Measurements from ENCODE around the gene UBXN11.
A peak's percentile ranks its signal among the peaks of the same experiment; 100 is the strongest.

The UBXN11 gene

DNA sequence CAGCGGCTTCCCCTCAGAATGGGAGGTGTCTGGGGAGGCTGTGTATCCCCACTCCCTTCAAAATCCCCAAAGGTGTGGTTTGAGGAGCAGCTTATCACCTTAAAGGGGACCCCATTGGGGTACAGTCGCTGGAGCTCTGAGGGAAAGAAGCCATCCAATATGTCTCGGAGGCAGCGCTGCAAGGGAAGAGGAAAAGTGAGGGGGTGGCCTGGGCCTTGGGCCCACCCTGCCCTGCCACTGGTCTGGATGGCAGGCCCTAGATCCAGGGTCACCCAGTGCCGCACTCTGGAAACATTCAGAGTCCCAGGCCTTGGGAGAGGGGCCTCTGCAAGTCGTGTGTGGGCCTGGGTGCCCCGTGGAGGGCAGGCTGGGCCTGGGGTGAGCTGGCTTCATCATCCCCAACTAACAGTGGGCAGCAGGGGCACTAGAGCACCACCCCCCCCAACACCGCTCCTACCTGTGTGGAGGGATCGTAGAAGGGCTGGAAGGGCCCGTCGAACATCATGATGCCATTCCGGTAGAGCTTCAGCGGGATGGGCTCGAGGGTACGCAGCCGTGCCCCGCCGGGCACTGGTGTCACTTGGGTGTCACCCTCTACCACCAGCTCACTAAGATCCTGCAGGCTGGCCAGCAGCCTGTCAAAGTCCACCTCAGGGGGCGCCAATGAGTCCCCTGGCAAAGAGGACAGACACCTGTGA is 20.9 kb downstream of the UBXN11 start:
- H3K9ac ChIP-seq (ENCODE audit: low read length) = no peak overlapping the region
- peaks cover 3% of the 10 kb centered on the region for H3K36me3 ChIP-seq (ENCODE audit: control insufficient read depth, insufficient read depth, low read length)
- H3K27ac ChIP-seq (ENCODE audit: low read depth, low read length) = no peak overlapping the region

DNA sequence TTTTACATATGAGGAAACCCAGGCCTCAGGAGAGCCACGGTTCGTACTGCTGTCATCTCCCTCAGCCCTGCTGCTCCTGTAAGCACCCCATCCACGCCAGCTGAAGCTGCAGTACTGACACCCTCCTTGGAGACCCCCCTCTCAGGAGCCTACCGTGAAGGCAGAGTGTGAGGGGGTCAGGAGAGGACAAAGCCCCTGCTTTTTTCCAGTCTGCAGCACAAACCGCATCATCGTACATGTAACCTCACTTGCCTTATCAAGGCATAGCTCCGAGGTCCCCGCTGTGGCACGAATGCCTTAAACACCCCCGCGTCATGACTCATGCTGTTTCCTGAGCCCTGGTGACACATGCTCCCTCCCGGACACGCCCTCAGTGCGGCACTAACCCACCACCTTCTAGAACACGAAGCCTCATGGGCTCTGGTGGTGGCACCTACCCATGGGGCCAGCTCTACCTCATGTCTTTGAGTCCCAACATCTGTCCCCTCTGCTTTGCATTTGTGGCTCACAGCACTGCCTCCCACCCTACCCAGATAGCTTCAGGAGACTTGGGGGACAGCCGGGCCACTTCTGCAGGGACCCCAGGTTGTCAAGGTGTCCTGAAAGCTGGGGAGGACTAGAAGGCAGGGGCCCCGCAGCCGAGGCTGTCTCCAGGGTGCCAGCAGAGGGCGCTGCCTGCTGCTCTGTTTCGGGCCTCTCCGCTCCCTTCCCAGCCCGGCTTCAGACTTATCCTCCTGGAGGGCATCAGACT is 21.7 kb downstream of the UBXN11 start:
- Histone ChIP-seq H3K9ac (ENCODE audit: low read length) (no peak overlapping the region), H3K27me3 (ENCODE audit: control insufficient read depth, insufficient read depth, low read length) (no peaks in the 10 kb centered on the region), H3K4me1 (ENCODE audit: control insufficient read depth, insufficient read depth, low read length) (no peaks in the 10 kb centered on the region), H3K4me3 (ENCODE audit: low read length) (no peak overlapping the region), H3K36me3 (ENCODE audit: control insufficient read depth, insufficient read depth, low read length) (peaks cover 3% of the 10 kb centered on the region), H3K27ac (ENCODE audit: low read depth, low read length) (no peak overlapping the region)

More for the DNA sequence above, 20.9 kb downstream of the UBXN11 start:
- no peak overlapping the region for H3K4me3 ChIP-seq (ENCODE audit: low read length)
- no peaks in the 10 kb centered on the region for H3K4me1 ChIP-seq (ENCODE audit: control insufficient read depth, insufficient read depth, low read length)
- H3K27me3 ChIP-seq (ENCODE audit: control insufficient read depth, insufficient read depth, low read length) = no peaks in the 10 kb centered on the region

DNA sequence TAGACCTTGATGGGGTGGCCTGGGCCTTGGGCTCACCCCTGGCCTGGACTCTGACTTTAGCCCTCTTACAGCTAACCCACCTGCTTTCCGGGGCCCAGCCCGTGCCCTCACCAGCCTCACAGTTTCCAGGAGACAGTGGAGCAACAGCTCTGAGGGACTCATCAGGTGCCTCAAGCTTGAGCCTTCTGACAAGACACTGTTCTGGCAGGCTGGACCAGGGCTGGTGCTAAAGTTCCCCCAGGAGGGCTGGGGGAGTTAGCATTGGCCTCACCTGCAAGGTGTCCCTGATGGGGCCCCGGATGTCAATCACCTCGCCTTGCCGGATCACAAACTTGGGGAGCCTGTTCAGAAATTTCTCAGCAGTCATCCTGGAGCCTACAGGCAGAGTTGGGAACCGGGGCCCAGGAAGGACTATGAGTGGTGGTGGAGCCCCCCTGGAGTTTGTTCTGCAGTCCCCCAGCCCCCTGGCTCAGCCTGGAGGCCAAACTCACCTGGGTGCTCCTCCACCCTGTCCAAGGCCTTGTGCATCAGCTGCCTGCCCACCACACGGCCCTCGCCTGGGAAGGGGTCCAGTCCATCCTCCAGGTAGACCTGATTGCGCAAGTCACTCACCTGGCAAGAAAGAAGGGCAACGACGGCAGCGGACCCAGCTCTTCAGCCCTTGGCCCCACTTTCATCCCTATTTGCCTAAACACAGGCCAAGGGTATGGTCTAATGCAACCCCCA is 22.4 kb downstream of the UBXN11 start:
- no peak overlapping the region for H3K4me3 ChIP-seq (ENCODE audit: low read length)
- peaks cover 5% of the 10 kb centered on the region for H3K4me1 ChIP-seq (ENCODE audit: control insufficient read depth, insufficient read depth, low read length)
- H3K27me3 ChIP-seq (ENCODE audit: control insufficient read depth, insufficient read depth, low read length) = no peaks in the 10 kb centered on the region
- no peak overlapping the region for H3K9ac ChIP-seq (ENCODE audit: low read length)
- H3K27ac ChIP-seq (ENCODE audit: low read depth, low read length) = no peak overlapping the region
- peaks cover 3% of the 10 kb centered on the region for H3K36me3 ChIP-seq (ENCODE audit: control insufficient read depth, insufficient read depth, low read length)

DNA sequence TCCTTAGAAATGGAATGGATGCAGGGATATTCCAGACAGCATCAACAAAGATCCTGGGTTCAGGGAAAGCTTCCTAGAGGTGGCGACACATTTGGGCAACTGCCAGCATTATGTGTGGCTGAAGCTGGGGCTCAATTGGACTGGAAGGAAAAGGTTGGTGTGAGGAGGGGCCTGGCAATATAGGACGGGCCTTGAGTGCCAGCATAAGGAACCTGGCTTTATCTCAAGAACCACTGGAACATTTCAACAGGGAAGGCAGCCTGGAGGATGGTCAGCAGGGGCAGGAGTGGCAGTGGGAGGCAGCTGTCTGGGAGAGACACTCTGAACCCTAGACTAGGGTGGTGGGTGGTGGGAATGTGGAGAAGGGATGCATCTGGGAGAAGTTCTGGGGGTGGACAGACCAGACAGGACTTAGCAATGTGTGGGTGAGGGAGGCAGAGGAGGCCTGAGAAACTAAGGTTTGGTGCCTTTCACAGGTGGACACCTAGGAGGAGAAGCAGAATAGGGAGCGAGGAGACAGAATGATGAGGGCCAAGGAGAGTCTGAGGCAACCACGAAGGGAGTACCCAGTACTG is 23.1 kb downstream of the UBXN11 start:
- Histone ChIP-seq H3K4me3 (ENCODE audit: low read length) (no peak overlapping the region), H3K9ac (ENCODE audit: low read length) (no peak overlapping the region), H3K27ac (ENCODE audit: low read depth, low read length) (no peak overlapping the region), H3K4me1 (ENCODE audit: control insufficient read depth, insufficient read depth, low read length) (peaks cover 7% of the 10 kb centered on the region), H3K27me3 (ENCODE audit: control insufficient read depth, insufficient read depth, low read length) (no peaks in the 10 kb centered on the region), H3K36me3 (ENCODE audit: control insufficient read depth, insufficient read depth, low read length) (peaks cover 3% of the 10 kb centered on the region)

DNA sequence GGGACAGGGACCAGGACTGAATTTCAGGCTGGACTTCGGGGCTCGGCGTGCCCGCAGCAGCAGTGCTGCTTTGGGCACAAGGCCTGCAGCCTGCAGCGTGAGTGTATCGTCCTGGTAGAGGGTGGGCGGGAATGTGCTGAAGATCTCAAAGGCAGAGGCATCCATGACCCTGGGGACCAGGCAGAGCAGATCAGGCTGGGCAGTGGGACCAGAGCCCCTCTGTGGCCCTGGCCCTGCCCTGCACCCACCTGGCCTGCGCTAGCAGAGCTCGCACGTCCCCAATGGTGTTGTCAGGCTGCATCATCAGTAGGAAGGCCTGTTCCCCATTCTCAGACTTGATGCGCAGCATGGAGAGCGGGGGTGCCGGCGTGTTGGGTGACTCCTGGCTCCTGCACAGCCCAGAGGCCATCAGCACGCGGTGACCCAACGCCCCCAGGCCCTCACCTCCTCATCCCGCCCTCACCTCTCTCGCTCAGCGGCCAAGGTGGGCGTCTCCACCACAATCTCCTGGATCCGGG is 24.0 kb downstream of the UBXN11 start:
- Histone ChIP-seq H3K4me3 (ENCODE audit: low read length) (no peak overlapping the region), H3K36me3 (ENCODE audit: control insufficient read depth, insufficient read depth, low read length) (peaks cover 3% of the 10 kb centered on the region), H3K27ac (ENCODE audit: low read depth, low read length) (no peak overlapping the region), H3K27me3 (ENCODE audit: control insufficient read depth, insufficient read depth, low read length) (no peaks in the 10 kb centered on the region), H3K4me1 (ENCODE audit: control insufficient read depth, insufficient read depth, low read length) (peaks cover 7% of the 10 kb centered on the region), H3K9ac (ENCODE audit: low read length) (no peak overlapping the region)

DNA sequence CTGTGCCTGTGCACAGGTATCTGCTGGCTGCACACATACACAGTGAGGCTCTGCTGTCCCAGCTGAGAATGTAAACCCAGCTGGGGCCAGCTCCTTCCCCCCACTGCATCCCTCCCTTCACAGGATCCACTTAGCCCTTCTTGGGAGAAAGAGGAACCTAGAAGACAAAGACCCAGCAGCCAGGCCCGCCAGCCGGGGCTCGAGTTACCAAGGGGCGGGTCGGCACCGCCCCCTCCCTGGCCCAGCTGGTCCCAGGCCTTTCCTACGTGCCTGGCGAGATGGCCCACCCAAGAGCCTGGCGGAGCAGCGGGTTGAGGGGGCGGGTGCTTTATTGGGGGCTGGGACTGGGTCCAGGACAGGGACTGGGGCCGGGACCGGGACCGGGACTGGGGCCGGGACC is 24.5 kb downstream of the UBXN11 start:
- H3K4me3 ChIP-seq (ENCODE audit: low read length) = peak overlapping the region; percentile 22
- H3K4me1 ChIP-seq (ENCODE audit: control insufficient read depth, insufficient read depth, low read length) = peaks cover 7% of the 10 kb centered on the region
- H3K27ac ChIP-seq (ENCODE audit: low read depth, low read length) = no peak overlapping the region

DNA sequence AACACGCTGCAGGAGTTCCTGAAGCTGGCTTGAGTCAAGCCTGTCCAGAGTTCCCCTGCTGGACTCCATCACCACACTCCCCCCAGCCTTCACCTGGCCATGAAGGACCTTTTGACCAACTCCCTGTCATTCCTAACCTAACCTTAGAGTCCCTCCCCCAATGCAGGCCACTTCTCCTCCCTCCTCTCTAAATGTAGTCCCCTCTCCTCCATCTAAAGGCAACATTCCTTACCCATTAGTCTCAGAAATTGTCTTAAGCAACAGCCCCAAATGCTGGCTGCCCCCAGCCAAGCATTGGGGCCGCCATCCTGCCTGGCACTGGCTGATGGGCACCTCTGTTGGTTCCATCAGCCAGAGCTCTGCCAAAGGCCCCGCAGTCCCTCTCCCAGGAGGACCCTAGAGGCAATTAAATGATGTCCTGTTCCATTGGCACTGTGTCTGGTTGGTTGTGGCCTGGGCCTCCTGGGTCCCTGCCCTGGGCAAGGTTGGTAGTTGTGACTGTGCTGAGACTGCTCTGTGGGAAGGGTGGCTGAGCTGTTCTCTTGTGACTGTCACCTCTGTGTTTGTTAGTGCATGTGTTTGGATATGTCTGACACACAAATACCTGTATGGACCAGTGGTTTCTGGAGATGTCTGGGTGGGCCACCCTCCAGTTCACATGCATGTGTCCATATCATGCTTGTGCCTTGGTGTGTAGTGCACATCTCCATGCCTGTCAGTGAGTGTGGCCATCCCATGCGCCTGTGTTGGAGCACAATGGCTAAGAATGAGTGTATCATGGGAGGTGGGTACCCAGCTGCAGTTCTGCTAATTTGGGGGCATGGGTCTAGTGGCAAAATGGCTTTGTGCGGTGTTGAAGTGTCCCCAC is 25.1 kb downstream of the UBXN11 start:
- Histone ChIP-seq H3K9ac (ENCODE audit: low read length) (peak overlapping the region; percentile 24), H3K27ac (ENCODE audit: low read depth, low read length) (no peak overlapping the region), H3K36me3 (ENCODE audit: control insufficient read depth, insufficient read depth, low read length) (peaks cover 3% of the 10 kb centered on the region)

More for the DNA sequence above, 24.5 kb downstream of the UBXN11 start:
- Histone ChIP-seq H3K9ac (ENCODE audit: low read length) (no peak overlapping the region), H3K27me3 (ENCODE audit: control insufficient read depth, insufficient read depth, low read length) (no peaks in the 10 kb centered on the region), H3K36me3 (ENCODE audit: control insufficient read depth, insufficient read depth, low read length) (peaks cover 3% of the 10 kb centered on the region)

DNA sequence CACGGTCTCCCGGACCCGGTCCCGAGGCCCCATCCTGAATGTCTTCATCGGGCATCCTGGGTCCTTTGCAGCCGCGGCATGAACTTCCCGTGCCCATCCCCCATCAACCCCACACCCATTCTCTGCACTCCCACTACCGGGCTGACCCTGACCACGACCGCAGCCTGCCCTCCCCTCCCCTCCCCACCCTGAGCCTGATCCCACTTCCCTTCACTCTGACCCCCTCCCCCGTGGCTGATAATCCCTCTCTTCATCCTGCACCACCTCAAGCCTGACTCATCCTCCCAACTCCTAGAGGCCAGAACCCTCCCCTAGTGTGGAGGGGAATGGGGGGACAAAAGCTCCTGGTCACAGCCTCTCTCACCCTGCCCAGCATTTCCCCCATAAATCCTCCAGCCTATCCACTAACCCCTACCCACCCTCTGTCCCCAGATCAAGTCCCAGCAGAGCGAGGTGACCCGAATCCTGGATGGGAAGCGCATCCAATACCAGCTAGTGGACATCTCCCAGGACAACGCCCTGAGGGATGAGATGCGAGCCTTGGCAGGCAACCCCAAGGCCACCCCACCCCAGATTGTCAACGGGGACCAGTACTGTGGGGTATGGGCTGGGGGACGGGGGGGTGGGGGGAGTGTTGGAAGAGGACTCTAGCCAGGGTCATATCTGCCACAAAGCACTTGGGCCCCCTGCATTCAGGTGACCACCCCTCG is 25.9 kb downstream of the UBXN11 start:
- Histone ChIP-seq H3K27me3 (ENCODE audit: control insufficient read depth, insufficient read depth, low read length) (no peaks in the 10 kb centered on the region), H3K9ac (ENCODE audit: low read length) (peak overlapping the region; percentile 54), H3K4me1 (ENCODE audit: control insufficient read depth, insufficient read depth, low read length) (peaks cover 7% of the 10 kb centered on the region), H3K27ac (ENCODE audit: low read depth, low read length) (peak overlapping the region; percentile 71), H3K4me3 (ENCODE audit: low read length) (peak overlapping the region; percentile 75), H3K36me3 (ENCODE audit: control insufficient read depth, insufficient read depth, low read length) (peaks cover 3% of the 10 kb centered on the region)

More for the DNA sequence above, 25.1 kb downstream of the UBXN11 start:
- Histone ChIP-seq H3K27me3 (ENCODE audit: control insufficient read depth, insufficient read depth, low read length) (no peaks in the 10 kb centered on the region), H3K4me1 (ENCODE audit: control insufficient read depth, insufficient read depth, low read length) (peaks cover 7% of the 10 kb centered on the region), H3K4me3 (ENCODE audit: low read length) (peak overlapping the region; percentile 75)

DNA sequence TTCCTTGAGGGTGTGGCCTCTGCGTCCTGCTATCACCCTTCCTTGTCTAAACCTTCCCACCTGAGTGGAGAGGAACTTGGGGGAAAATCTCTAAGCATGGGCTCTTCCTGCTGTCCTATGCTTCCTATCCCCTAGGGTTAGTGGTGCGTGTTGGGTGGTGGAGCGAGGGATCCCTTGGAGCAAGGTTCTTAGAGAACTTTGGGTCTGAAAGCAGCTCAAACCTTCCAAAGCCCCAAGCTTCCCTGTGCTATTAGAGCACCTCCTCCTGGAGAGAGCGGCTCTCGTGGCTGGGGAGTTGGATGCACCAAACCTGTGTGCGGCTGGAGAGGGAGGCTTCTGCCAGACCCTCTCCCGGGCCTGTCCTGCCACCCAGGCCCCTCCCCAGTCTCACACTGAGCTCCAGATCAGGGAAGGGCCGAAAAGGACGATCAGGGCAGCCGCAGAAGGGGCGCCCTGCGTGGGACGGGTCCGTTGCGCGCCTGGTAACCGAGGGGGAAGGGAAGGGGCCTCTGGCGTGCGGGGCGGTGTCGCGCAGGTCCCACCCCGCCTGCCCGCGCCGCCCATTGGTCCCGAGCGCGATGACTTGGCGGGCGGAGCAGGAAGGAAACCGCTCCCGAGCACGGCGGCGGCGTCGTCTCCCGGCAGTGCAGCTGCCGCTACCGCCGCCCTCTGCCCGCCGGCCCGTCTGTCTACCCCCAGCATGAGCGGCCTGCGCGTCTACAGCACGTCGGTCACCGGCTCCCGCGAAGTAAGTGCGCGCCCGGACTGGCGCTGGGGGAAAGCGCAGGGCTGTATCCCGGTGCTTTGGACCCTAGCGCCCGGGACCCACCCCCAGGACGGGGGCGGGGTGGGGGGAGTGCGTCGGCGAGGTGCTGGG is 26.7 kb downstream of the UBXN11 start, which contains the start of gene SH3BGRL3:
Gene SH3BGRL3 (plus strand): TSS at position 631 of the 877 bp plus-strand sequence. CDS start 70 bp downstream, at position 701.
- Histone ChIP-seq H3K4me1 (ENCODE audit: control insufficient read depth, insufficient read depth, low read length) (peaks cover 7% of the 10 kb centered on the region), H3K27me3 (ENCODE audit: control insufficient read depth, insufficient read depth, low read length) (no peaks in the 10 kb centered on the region), H3K27ac (ENCODE audit: low read depth, low read length) (peak within 1 kb of the TSS; percentile 71), H3K9ac (ENCODE audit: low read length) (peak within 1 kb of the TSS; percentile 75), H3K4me3 (ENCODE audit: low read length) (peak within 1 kb of the TSS; percentile 75), H3K36me3 (ENCODE audit: control insufficient read depth, insufficient read depth, low read length) (peaks cover 3% of the 10 kb centered on the region)

DNA sequence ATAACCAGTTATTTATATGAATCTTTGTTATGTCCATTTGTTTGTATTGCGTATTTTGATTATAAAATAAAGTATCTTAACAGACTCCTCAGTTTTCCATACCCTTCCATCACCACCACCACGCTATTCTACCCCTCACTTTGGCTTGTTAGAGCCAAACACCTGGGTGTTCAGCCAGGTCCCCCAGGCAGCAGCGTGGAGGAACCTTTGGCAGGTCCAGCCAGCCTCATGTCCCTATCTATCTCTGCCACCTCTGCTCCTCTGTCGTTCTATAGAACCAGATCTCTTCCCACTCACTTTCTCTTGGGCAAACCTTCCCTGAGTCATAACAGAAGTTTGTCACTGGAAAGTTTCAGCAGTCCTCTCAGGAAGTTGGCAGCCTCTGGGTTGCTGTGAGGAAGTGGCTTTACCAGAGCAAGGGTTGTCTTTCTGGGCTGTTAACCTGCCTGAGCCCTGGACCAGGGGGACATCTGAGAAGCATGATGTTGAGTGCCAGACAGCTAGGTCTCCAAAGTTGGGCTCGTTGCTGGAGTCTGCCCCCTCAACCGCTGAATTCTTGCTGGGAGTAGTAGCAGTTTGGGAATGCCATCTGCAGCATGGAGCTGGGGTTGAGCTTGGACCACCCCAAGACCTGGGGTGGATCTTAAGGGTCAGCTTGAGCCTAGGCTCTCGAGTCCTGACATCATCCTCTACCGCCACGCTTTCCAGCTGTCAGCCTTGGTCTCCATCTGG is 27.5 kb downstream of the UBXN11 start:
- H3K4me3 ChIP-seq (ENCODE audit: low read length) = peak overlapping the region; percentile 75
- H3K4me1 ChIP-seq (ENCODE audit: control insufficient read depth, insufficient read depth, low read length) = peaks cover 7% of the 10 kb centered on the region
- no peaks in the 10 kb centered on the region for H3K27me3 ChIP-seq (ENCODE audit: control insufficient read depth, insufficient read depth, low read length)
- H3K36me3 ChIP-seq (ENCODE audit: control insufficient read depth, insufficient read depth, low read length) = peaks cover 3% of the 10 kb centered on the region
- H3K9ac ChIP-seq (ENCODE audit: low read length) = peak overlapping the region; percentile 75
- peak overlapping the region; percentile 68 for H3K27ac ChIP-seq (ENCODE audit: low read depth, low read length)

All from rectal smooth muscle tissue (tissue), 1 donor.